Activated effector memory CD4-positive, alpha-beta T cell treated with anti-CD3 and anti-CD28 coated beads, Interleukin-2, amount 50 U/mL, for 16 hours (primary cell): Measurements from ENCODE around the gene PTX4.

Source experiments
- DNase-seq: peaks from one replicate; pipeline ENCODE4 v3.0.0-alpha.2; 2020

Gene PTX4

DNA sequence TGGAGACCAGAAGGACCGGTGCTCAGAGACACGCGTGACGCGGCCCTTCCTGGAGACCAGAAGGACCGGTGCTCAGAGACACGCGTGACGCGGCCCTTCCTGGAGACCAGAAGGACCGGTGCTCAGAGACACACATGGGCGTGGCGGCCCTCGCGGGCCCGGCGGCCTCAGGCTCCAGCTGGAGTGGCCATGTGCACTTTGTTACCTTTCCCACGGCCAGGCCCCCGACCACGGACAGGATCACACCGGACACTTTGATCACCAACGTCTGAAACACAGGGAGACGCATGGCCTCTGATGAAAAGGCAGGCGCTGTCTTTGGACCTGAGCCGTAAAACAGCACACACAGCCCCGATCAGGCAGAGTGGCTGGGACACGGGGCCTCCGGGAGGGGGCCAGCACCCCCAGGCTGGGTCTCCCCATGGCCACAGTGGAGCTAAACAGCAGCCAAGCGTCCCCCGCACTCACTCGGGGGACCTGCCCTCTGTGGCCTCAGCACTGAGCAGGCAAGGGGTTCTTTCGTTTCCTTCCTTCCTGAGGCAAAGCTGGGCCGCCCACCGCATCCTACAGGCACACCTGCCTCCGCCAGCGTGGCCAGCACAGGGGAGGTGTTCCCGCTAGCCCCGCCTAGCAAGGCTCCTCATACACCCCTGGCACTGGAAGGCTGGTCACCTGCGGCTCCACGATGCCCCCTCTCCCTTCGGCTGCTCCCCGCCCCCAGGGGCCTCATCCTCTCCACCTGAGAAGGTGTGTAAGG is 31.1 kb downstream of the PTX4 start:
- DNase-seq = no peak

- DNase-seq = no peak
Measured at GRCh38 chr16:1456951-1457350, 31.8 kb downstream of the PTX4 start.

DNA sequence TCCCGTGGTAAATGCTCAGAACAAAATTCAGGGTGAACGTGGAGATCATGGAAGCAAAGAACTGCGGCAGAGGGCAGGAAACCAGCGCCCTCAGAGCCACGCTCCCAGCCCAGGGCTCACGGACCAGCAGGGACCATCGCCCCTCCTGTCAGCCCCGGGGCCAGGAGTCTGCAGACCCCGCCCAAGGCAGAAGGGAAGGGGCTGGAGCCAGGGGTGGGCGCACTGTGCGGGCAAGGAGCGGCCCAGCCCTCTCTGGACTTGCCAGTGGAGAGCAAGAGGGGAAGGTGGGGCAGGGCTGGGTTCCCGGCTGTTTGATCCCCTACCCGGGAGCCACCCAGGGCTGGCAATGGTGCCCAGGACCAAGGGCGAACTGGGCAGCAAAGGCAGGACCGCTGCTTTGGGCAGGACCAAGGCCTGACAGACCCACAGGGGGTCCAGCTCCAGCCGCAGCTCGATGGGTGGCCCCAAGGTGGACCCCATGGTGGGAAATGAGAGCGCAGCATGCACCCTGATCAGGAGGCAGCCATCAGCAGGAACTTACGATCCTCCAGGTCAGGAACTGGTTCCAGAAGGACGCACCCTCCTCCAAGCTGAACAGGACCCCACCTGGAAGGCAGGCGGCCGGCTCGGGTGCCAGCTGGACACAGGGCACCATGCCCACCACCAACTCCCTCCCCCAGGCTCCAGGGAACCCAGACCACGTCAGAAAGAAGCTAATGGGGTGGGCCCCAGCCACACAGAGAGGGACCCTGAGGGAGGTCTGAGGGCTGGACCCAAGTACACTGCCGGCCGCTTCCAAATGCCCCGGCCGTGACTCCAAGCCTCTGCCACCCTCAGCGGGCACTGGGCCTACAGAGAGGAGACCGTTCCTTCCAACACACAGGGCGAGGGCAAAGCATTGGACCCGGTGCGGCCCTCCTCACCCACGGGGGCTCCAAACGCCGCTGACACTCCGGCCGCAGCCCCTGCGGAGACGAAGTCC is 33.3 kb downstream of the PTX4 start:
- no peak for DNase-seq

- DNase-seq = no peak
Measured at GRCh38 chr16:1454561-1454960, 34.2 kb downstream of the PTX4 start.

DNA sequence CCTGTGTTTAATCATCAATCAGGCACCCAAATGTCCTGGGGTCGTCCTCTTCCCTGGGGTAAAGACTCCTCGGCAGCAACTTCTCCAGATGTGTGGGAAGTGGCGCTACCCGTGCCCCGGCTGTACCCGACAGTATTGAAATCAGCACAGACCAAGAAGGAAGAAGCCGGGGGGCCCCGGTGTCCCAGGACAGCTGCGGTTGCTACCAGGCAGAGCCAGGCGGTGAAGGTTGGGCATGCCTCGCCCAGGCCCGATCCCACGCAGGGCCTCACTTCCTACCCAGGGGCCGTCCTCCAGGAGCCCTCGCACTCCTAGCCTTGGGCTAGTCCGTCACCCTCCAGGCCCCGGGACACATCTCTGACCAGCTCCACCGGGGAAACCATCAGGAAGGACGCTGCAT is 35.4 kb downstream of the PTX4 start:
- no peak for DNase-seq

- DNase-seq = no peak
Measured at GRCh38 chr16:1452530-1452929, 36.2 kb downstream of the PTX4 start.

DNA sequence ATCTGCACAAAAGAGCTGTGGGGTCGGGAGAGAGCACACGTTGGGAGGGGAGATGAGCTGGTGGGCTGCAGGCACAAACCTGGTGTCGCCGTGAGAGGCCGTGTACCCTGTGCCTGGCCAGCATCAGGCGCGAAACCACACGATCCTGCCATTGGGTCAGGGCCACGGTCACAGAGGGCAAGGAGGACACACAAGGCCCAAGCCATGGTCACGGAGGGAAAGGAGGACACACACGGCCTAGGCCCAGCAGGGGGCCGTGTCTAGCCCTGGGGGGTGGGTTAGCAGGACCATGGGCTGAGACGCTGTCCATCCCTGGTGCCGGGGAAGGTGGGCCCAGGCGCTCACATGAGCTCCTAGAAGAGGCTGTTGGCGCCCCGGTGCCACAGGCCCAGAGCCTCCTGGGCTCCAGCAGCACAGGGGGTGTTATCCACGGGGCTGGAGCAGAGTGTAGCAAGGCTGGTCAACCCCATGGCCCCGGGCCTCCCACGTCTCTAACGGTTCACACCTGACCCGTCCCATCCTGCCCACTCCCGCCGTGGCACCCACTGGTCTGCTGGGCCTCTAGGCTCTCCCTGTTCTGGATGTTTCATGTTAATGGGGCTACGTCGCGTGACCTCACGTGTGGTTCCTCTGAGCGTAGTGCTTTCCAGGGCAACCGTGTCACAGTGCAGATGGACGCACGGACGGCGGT is 36.9 kb downstream of the PTX4 start:
- no peak for DNase-seq

DNA sequence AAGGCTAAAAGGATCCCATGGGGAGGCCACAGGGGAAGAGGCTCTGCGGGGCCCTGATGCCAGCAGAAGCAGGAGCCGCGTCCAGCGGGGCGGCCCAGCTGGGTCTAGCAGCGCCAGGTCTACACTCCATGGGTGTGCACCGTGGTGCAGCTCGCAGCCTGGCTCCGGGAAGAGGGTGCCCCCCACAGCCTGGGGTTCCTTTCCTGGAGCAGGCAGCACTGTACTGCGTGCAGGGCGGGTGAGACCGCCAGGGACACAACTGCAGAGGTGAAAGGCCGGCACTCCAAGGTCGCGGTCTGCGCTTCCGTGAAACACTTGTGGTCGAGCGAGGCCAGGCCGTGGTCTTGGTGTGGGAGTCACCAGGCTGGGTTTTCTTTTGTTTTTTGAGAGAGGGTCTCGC is 37.9 kb downstream of the PTX4 start:
- no peak for DNase-seq

DNA sequence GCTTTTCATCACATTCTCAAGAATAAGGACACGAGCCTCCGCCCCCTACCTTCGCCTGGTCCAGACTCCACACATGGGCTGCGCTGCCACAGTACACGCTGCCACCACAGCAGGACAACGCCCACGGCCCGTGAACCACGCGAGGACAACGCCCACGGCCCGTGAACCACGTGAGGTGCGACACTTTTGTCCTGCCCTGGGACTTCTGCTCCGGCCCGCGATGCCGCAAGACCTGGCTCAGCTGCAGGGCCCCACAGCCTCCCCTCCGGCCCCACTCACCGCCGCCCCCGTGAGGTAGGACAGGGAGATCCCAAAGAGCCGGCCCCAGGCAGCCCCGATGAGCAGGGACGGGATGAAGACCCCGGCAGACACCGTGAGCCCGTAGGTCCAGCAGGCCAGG is 38.5 kb downstream of the PTX4 start:
- no peak for DNase-seq

GRCh38 chr16:1449201-1449788 is 39.4 kb downstream of the PTX4 start:
- no peak for DNase-seq

DNA sequence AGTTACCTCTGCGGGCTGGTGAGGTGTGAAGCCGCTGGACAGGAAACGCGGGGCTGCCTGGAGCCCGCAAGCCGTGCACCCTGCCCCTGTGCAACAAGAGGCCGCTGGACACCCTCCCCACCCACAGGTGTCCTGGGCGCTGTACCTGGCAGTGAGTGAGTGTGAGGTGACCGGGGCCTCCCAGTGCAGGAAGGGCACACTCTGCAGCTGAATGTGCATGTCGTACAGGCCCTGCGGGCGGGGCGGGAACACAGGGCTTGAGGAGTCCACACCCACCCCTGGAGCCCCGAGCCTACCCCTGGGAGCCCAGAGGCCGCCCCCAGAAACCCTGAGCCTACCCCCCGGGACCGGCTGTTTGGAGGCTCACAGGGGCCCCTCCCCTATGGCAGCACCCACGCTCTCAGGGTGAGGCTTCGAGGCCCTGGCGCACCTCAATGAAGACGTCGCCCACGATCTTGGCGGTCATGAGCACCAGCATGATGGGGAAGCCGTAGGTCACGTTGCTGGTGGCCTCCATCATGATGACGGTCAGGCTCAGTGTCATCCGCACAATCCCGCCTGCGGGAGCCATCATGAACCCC is 40.1 kb downstream of the PTX4 start:
- no peak for DNase-seq

GRCh38 chr16:1447965-1448364 is 40.8 kb downstream of the PTX4 start:
- DNase-seq = no peak

- DNase-seq = no peak
Measured at GRCh38 chr16:1446296-1447080, 42.3 kb downstream of the PTX4 start.

GRCh38 chr16:1445518-1446203 is 43.1 kb downstream of the PTX4 start:
- no peak for DNase-seq

DNA sequence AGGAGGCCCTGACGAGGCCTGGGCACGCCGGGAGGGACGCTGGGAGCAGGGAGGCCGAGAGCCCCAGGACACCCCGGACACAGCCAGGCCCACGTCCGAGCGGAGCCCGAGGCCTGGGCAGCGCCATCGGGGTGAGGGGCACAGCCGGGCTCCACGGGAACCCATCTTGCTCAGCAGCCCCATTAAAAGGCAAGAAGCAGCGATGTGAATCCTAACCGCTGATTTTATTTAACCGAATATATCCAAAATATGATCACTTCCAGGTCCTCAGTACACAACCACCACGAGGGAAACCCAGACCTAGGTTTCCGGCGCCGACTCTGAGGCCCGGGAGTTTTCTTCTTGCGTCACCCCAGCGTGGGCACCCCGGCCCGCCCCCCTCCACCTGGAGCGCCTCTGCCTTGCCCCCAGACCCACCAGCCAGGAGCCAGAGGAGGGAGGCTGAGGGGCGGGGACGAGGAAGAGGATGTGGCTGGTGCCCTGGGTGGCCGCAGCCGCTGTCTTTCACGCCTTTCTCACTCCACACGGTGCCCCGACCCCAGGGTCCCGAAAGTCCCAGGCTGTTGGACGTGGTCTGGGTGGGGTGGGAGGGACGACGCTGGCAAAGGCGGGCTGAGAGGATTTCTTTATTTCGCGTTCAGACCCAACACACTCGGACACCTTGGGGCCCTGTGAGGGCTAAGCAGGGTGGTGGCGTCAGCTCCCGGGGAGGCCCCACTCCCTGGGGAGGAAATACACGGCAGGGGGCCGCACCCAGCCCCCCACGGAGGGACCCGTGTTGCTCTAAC is 43.8 kb downstream of the PTX4 start:
- DNase-seq = no peak

DNA sequence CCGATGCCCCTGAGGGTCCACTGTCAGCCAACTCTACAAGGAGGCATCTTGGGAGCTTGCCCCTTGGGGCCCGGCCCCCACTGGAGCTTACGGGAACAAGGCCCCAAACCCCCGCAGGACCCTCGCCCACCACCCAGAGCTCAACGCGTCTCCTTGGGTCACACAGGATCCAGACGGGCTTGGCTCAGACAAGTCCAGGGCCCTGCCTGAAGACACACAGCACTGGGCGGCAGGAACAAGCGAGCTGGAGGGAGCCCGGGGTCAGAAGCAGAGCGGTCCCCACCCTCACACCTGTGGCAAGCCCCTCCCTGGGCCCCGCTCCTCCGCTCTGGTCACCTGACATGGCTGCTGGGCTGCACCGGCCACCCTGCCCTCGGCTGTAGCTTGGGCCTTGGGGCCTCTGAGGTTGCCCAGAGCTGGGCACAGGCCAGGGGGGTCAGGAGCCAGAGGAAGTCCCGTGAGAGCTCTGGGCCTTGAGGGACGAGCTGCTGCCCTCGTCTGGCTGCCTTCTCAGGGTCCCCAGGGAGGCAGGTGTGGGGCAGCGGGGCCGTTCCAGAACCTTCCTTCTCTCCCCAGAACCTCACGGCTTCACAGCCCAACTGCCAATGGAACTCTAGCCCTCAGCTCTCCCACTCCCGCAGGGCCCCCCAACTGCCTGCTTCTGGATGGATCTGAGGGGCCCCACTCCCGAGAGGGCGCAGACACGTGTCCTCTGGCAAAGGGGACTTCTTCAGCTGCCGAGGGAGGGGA is 44.6 kb downstream of the PTX4 start, which contains the start of gene CCDC154:
CCDC154 (minus strand) TSS at position 577 of the 750 bp plus-strand sequence; CDS start at position 343, 234 bp downstream.
- no peak for DNase-seq

GRCh38 chr16:1443403-1443973 is 45.3 kb downstream of the PTX4 start:
- no peak for DNase-seq

DNA sequence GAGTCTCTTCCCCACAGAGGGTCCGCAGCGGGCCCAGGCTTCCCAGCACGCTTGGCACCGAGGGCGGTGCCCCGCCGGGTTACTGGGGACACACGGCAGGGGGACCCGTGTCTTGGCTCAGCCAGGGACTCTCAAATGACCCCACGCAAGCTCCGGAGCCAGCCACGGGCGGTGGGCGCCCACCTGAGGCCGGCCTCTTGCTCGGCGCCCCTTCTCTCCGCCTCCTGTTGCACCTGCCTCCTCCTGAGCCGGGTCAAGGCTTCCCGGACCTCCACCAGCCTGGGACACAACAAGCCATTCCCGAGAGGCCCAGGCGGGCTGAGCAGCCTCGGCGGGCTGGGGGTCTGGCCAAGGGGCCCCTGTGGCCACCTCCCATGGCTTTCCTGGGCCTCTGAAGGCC is 46.0 kb downstream of the PTX4 start:
- no peak for DNase-seq

DNA sequence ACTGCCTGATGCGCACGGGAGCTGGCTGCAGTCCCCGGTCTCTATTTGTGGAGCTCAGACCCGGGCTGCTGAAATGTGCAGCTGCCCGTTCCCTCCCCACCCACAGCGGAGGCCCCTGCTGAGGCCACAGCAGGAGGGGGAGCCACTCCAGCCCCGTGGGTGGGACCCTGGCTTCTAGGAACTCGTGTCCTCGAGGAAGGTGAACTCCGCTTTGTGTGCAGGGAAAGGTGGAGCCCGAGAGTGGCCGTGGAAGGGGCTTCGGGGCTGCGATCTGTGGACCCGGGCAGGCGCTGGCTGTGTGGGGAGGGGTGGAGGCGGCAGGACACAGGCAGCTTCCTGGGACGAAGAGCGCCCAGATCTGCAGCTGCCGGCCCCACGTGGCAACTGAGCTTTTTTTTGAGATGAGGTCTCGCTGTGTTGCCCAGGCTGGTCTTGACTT is 47.3 kb downstream of the PTX4 start:
- DNase-seq = no peak
